Lung (tissue), 12 donors: Measurements from ENCODE around the gene ARHGAP8. TPM values are rescaled to one million over a fixed set of nuclear protein-coding genes. Genes with fewer than 3 reads are reported as not detected.

Experiments
- ATAC-seq: fragments of 200-7000 bp; cut with Tn5 transposase; one replicate; pipeline ENCODE4 v1.9.1; 2020; ENCODE audit warnings: moderate number of reproducible peaks; ENCODE audit not compliant: insufficient read depth, low FRiP score
- DNase-seq, 3 donors: peaks; one replicate each; pipeline ENCODE4 v3.0.0-alpha.2; 2013 to 2017
- H3K27ac ChIP-seq, 2 donors: one replicate each; pipeline ENCODE4 v1.5.1; 2013; ENCODE audit warnings: mild to moderate bottlenecking in 2 of 2, moderate library complexity in 2 of 2, control low read depth in 1 of 2, inconsistent platforms in 1 of 2, low read depth in 1 of 2, low read length in 1 of 2
- H3K27me3 ChIP-seq, 3 donors: one replicate each; pipeline ENCODE4 v1.5.1; 2013; ENCODE audit warnings: low read length in 2 of 3; ENCODE audit not compliant: control insufficient read depth in 3 of 3, insufficient read depth in 3 of 3
- H3K36me3 ChIP-seq, 4 donors: one replicate each; pipeline ENCODE4 v1.5.1; 2013; ENCODE audit warnings: low read length in 4 of 4, mild to moderate bottlenecking in 1 of 4, moderate library complexity in 1 of 4; ENCODE audit not compliant: control insufficient read depth in 4 of 4, insufficient read depth in 4 of 4
- H3K4me1 ChIP-seq, 5 donors: one replicate each; pipeline ENCODE4 v1.5.1; 2013; ENCODE audit warnings: low read length in 5 of 5, mild to moderate bottlenecking in 2 of 5, moderate library complexity in 1 of 5; ENCODE audit not compliant: control insufficient read depth in 5 of 5, insufficient read depth in 5 of 5
- H3K4me3 ChIP-seq: one replicate; pipeline ENCODE4 v1.5.1; 2013; ENCODE audit warnings: mild to moderate bottlenecking, control low read depth, moderate library complexity
- H3K9ac ChIP-seq, 2 donors: one replicate each; pipeline ENCODE4 v1.5.1; 2013; ENCODE audit warnings: low read length in 2 of 2, control low read depth in 1 of 2; ENCODE audit not compliant: insufficient read depth in 1 of 2
- H3K9me3 ChIP-seq, 4 donors: one replicate each; pipeline ENCODE4 v1.5.1; 2013; ENCODE audit warnings: low read length in 3 of 4, mild to moderate bottlenecking in 1 of 4, moderate library complexity in 1 of 4; ENCODE audit not compliant: control insufficient read depth in 4 of 4, insufficient read depth in 3 of 4
- CTCF ChIP-seq: IDR thresholded peaks from 2 replicates; pipeline ENCODE4 v1.5.1; 2012; ENCODE audit warnings: mild to moderate bottlenecking; ENCODE audit errors: control extremely low read depth, extremely low read depth
- WGBS, 2 donors: extraction: QIAGEN DNeasy Blood & Tissue Kit; methylation state at CpG; one replicate each; pipeline ENCODE4 v1.1.7; 2013; 5-methylcytosine and 5-hydroxymethylcytosine counted together
- polyA plus RNA-seq, 2 donors: library from polyadenylated mRNA; stranded (reverse); fragments of 200-250 nt; gene quantifications; one replicate each; pipeline ENCODE4 v1.2.1, GENCODE V29; 2013
- total RNA-seq, 2 donors: library from RNA; depleted of rRNA in 1 of 2; stranded (reverse); fragments of >200 nt in 1 of 2; gene quantifications; one replicate each; pipeline ENCODE4 v1.2.1, GENCODE V29; 2014 to 2021
- donor health status: control.
- donor health status: control.
- donor health status: Bipolar disorder and iron deficiency.
- donor health status: healthy.
- donor health status: DM: yes; HTN: yes; CAD: no.

Gene ARHGAP8
- total and polyA plus RNA-seq, 4 donors, result 6.8 to 21.6 (median 16.5) TPM

- no peak for DNase-seq
These were observed 25.9 kb upstream of the ARHGAP8 start for GRCh38 chr22:44726439-44726838.

GRCh38 chr22:44727148-44727547 lies 25.2 kb upstream of the ARHGAP8 start:
- 96% methylated on average over 21 of the region's 21 CpGs for WGBS, 2 donors
- ATAC-seq, result no peak
- TF ChIP-seq CTCF, result no peak

More at GRCh38 chr22:44726439-44726838, 25.9 kb upstream of the ARHGAP8 start:
- Histone ChIP-seq H3K27me3 (no peaks in the 10 kb centered on the region), H3K4me3 (no peak overlapping the region), H3K36me3 (peaks cover 0 to 6% (median 4%) of the 10 kb centered on the region in 4 donors), H3K9ac (no peak overlapping the region), H3K9me3 (peaks cover 0 to 2% (median 0%) of the 10 kb centered on the region in 4 donors), H3K27ac (no peak overlapping the region), H3K4me1 (peaks cover 0 to 27% (median 11%) of the 10 kb centered on the region in 5 donors)
- TF ChIP-seq CTCF, result no peak
- ATAC-seq, result no peak
- WGBS, 2 donors, result 93 to 98% methylated on average over 11 of the region's 11 CpGs

GRCh38 chr22:44727709-44728108 lies 24.7 kb upstream of the ARHGAP8 start:
- no peaks in the 10 kb centered on the region for H3K27me3 ChIP-seq
- no peak overlapping the region for H3K4me3 ChIP-seq
- ATAC-seq, result no peak
- H3K27ac ChIP-seq, result no peak overlapping the region
- DNase-seq, result no peak
- peaks cover 0 to 2% (median 0%) of the 10 kb centered on the region in 4 donors for H3K9me3 ChIP-seq
- no peak overlapping the region for H3K9ac ChIP-seq
- TF ChIP-seq CTCF, result no peak
- peaks cover 0 to 10% (median 6%) of the 10 kb centered on the region in 4 donors for H3K36me3 ChIP-seq
- H3K4me1 ChIP-seq, result peaks cover 0 to 27% (median 11%) of the 10 kb centered on the region in 5 donors
- 86 to 87% methylated on average over 12 to 13 of the region's 13 CpGs for WGBS, 2 donors

More at GRCh38 chr22:44727148-44727547, 25.2 kb upstream of the ARHGAP8 start:
- H3K4me3 ChIP-seq, result no peak overlapping the region
- peaks cover 0 to 2% (median 0%) of the 10 kb centered on the region in 4 donors for H3K9me3 ChIP-seq
- H3K27me3 ChIP-seq, result no peaks in the 10 kb centered on the region
- no peak overlapping the region for H3K27ac ChIP-seq
- no peak overlapping the region for H3K9ac ChIP-seq
- peaks cover 0 to 6% (median 4%) of the 10 kb centered on the region in 4 donors for H3K36me3 ChIP-seq
- H3K4me1 ChIP-seq, result peaks cover 0 to 27% (median 11%) of the 10 kb centered on the region in 5 donors
- no peak for DNase-seq
